ENCODE measurements around the gene C9orf43. TPM values are rescaled to one million over a fixed set of nuclear protein-coding genes. Genes with fewer than 3 reads are reported as not detected.

The C9orf43 gene
- total RNA-seq, 1 donor from 2014 or later = 0.52 TPM

DNA sequence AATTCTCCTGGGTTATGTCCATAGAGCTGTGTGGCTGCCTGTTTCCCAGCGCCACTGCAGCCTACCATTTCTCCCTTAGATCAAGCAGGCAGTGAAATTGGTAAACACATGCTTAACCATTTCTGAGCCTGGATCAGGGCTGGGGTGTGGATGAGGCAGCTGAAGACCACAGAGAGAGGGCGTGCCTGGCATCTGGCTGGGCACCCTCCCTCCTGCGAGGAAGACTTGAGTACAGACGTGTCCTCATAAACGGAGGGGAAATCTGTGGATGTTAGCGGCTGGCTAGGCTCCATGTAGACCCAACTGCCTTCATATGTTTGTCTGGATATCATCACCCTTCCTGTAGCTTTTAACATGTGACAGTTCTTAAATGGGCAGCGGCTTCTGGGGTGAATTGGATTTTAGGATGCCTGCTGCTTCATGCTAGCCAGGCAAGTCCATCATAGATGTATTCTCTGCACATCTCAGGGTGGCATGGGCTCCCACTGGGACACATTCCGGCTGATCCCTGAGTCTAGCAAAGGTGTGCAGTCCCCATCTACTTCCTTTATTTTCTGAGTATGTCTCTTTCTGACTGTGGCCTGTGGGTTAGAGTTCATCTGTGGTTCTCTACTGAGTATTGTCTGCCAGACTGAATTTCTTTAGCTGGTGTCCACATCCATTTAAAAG lies 63.9 kb downstream of the C9orf43 start:
- peaks cover 0 to 18% (median 10%) of the 10 kb centered on the region in 3 donors for H3K4me1 ChIP-seq (ENCODE audit: control insufficient read depth in 3 of 3, insufficient read depth in 3 of 3, low read length in 3 of 3)
- H3K36me3 ChIP-seq (ENCODE audit: control insufficient read depth in 3 of 3, insufficient read depth in 3 of 3, low read length in 3 of 3) = no peaks in the 10 kb centered on the region
- no peak overlapping the region for H3K4me3 ChIP-seq (ENCODE audit: low read length in 3 of 3)
- H3K27ac ChIP-seq (ENCODE audit: low read depth, low read length) = no peak overlapping the region
- no peaks in the 10 kb centered on the region for H3K9me3 ChIP-seq (ENCODE audit: control insufficient read depth in 3 of 3, low read length in 3 of 3)
- no peaks in the 10 kb centered on the region for H3K27me3 ChIP-seq (ENCODE audit: control insufficient read depth in 3 of 3, insufficient read depth in 3 of 3, low read length in 3 of 3)
- peak overlapping the region in 1 of 3 donors; percentile 40 for H3K9ac ChIP-seq (ENCODE audit: low read depth in 1 of 3, low read length in 3 of 3)

GRCh38 chr9:113475031-113475430 lies 64.5 kb downstream of the C9orf43 start:
- no peaks in the 10 kb centered on the region for H3K27me3 ChIP-seq (ENCODE audit: control insufficient read depth in 3 of 3, insufficient read depth in 3 of 3, low read length in 3 of 3)
- H3K9me3 ChIP-seq (ENCODE audit: control insufficient read depth in 3 of 3, low read length in 3 of 3) = no peaks in the 10 kb centered on the region
- H3K36me3 ChIP-seq (ENCODE audit: control insufficient read depth in 3 of 3, insufficient read depth in 3 of 3, low read length in 3 of 3) = no peaks in the 10 kb centered on the region
- H3K27ac ChIP-seq (ENCODE audit: low read depth, low read length) = no peak overlapping the region
- H3K9ac ChIP-seq (ENCODE audit: low read depth in 1 of 3, low read length in 3 of 3) = no peak overlapping the region
- H3K4me1 ChIP-seq (ENCODE audit: control insufficient read depth in 3 of 3, insufficient read depth in 3 of 3, low read length in 3 of 3) = peaks cover 0 to 18% (median 10%) of the 10 kb centered on the region in 3 donors
- H3K4me3 ChIP-seq (ENCODE audit: low read length in 3 of 3) = no peak overlapping the region

DNA sequence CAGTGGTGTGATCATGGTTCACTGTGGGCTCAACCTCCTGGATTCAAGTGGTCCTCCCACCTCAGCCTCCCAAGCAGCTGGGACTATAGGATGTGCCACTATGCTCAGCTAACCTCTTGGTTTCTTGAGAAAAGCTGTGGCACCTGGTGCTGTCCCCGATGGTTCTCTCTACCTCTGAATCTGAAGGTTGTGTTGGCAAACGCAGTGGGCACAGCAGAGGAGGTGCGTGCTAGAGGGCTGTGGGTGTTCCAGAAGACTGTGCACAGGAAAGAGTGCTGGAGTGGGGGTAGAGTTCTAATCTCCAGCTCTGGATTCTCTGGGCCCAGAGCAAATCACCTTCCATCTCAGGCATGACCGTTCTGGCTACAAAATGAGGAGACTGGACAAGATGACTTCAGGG lies 65.4 kb downstream of the C9orf43 start:
- no peaks in the 10 kb centered on the region for H3K9me3 ChIP-seq (ENCODE audit: control insufficient read depth in 3 of 3, low read length in 3 of 3)
- no peak overlapping the region for H3K27ac ChIP-seq (ENCODE audit: low read depth, low read length)
- no peaks in the 10 kb centered on the region for H3K36me3 ChIP-seq (ENCODE audit: control insufficient read depth in 3 of 3, insufficient read depth in 3 of 3, low read length in 3 of 3)
- H3K9ac ChIP-seq (ENCODE audit: low read depth in 1 of 3, low read length in 3 of 3) = no peak overlapping the region
- H3K4me3 ChIP-seq (ENCODE audit: low read length in 3 of 3) = no peak overlapping the region
- peaks cover 0 to 18% (median 10%) of the 10 kb centered on the region in 3 donors for H3K4me1 ChIP-seq (ENCODE audit: control insufficient read depth in 3 of 3, insufficient read depth in 3 of 3, low read length in 3 of 3)
- no peaks in the 10 kb centered on the region for H3K27me3 ChIP-seq (ENCODE audit: control insufficient read depth in 3 of 3, insufficient read depth in 3 of 3, low read length in 3 of 3)

- Histone ChIP-seq H3K9ac (ENCODE audit: low read depth in 1 of 3, low read length in 3 of 3) (no peak overlapping the region), H3K9me3 (ENCODE audit: control insufficient read depth in 3 of 3, low read length in 3 of 3) (no peaks in the 10 kb centered on the region), H3K27ac (ENCODE audit: low read depth, low read length) (no peak overlapping the region), H3K4me3 (ENCODE audit: low read length in 3 of 3) (no peak overlapping the region), H3K4me1 (ENCODE audit: control insufficient read depth in 3 of 3, insufficient read depth in 3 of 3, low read length in 3 of 3) (peaks cover 0 to 21% (median 10%) of the 10 kb centered on the region in 3 donors), H3K36me3 (ENCODE audit: control insufficient read depth in 3 of 3, insufficient read depth in 3 of 3, low read length in 3 of 3) (no peaks in the 10 kb centered on the region), H3K27me3 (ENCODE audit: control insufficient read depth in 3 of 3, insufficient read depth in 3 of 3, low read length in 3 of 3) (no peaks in the 10 kb centered on the region)
Measured at GRCh38 chr9:113476511-113476916, 66.0 kb downstream of the C9orf43 start.

DNA sequence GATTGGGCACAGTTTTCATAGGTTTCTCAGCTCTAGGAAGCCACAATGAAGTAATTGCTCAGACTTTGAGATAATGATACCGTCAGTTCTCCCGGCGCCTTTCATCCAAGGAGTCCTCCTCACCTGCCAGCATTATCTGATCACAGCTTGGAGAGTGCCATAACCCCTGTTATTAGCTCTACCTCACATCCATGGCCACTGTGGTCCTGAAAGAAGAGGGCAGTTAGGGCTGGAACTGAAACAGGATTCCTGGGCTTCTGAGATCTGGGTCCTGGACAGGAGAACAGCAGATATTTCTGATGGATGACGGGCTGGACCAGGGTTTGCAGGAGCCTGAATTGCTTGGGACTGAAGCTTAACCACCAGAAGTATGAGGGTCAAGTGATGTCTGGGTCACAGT lies 66.5 kb downstream of the C9orf43 start:
- Histone ChIP-seq H3K4me1 (ENCODE audit: control insufficient read depth in 3 of 3, insufficient read depth in 3 of 3, low read length in 3 of 3) (peaks cover 0 to 21% (median 10%) of the 10 kb centered on the region in 3 donors), H3K4me3 (ENCODE audit: low read length in 3 of 3) (no peak overlapping the region), H3K9ac (ENCODE audit: low read depth in 1 of 3, low read length in 3 of 3) (no peak overlapping the region), H3K9me3 (ENCODE audit: control insufficient read depth in 3 of 3, low read length in 3 of 3) (no peaks in the 10 kb centered on the region), H3K27me3 (ENCODE audit: control insufficient read depth in 3 of 3, insufficient read depth in 3 of 3, low read length in 3 of 3) (no peaks in the 10 kb centered on the region), H3K27ac (ENCODE audit: low read depth, low read length) (no peak overlapping the region), H3K36me3 (ENCODE audit: control insufficient read depth in 3 of 3, insufficient read depth in 3 of 3, low read length in 3 of 3) (no peaks in the 10 kb centered on the region)

GRCh38 chr9:113477661-113478060 lies 67.1 kb downstream of the C9orf43 start:
- H3K4me3 ChIP-seq (ENCODE audit: low read length in 3 of 3) = no peak overlapping the region
- no peak overlapping the region for H3K9ac ChIP-seq (ENCODE audit: low read depth in 1 of 3, low read length in 3 of 3)
- no peaks in the 10 kb centered on the region for H3K27me3 ChIP-seq (ENCODE audit: control insufficient read depth in 3 of 3, insufficient read depth in 3 of 3, low read length in 3 of 3)
- no peak overlapping the region for H3K27ac ChIP-seq (ENCODE audit: low read depth, low read length)
- H3K9me3 ChIP-seq (ENCODE audit: control insufficient read depth in 3 of 3, low read length in 3 of 3) = no peaks in the 10 kb centered on the region
- no peaks in the 10 kb centered on the region for H3K36me3 ChIP-seq (ENCODE audit: control insufficient read depth in 3 of 3, insufficient read depth in 3 of 3, low read length in 3 of 3)
- H3K4me1 ChIP-seq (ENCODE audit: control insufficient read depth in 3 of 3, insufficient read depth in 3 of 3, low read length in 3 of 3) = peaks cover 0 to 21% (median 10%) of the 10 kb centered on the region in 3 donors

DNA sequence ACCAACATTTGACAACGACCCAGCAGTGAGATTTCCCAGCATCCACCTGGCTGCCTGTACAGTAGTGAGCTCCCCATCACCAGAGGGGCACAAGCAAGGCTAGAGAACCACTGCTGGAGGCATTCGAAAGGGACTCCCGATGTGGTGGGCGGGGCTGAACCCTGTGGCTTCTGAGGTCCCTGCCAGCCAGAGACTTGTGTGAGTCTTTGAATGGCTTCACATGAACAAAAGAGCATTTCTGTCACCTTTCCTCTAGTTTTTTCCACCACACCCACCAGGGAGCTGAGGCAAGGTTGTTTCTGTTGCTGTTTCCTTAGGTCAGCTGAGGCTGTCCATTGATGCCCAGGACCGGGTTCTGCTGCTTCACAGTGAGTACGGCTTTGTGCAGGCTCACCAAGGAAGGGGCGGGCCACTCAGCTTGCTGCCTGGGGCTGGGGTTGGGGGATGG lies 68.7 kb downstream of the C9orf43 start:
- H3K4me3 ChIP-seq (ENCODE audit: low read length in 3 of 3) = no peak overlapping the region

More for the DNA sequence above, 68.7 kb downstream of the C9orf43 start:
- Histone ChIP-seq H3K9me3 (ENCODE audit: control insufficient read depth in 3 of 3, low read length in 3 of 3) (no peaks in the 10 kb centered on the region), H3K36me3 (ENCODE audit: control insufficient read depth in 3 of 3, insufficient read depth in 3 of 3, low read length in 3 of 3) (no peaks in the 10 kb centered on the region), H3K27ac (ENCODE audit: low read depth, low read length) (no peak overlapping the region), H3K4me1 (ENCODE audit: control insufficient read depth in 3 of 3, insufficient read depth in 3 of 3, low read length in 3 of 3) (peaks cover 0 to 26% (median 18%) of the 10 kb centered on the region in 3 donors), H3K27me3 (ENCODE audit: control insufficient read depth in 3 of 3, insufficient read depth in 3 of 3, low read length in 3 of 3) (no peaks in the 10 kb centered on the region), H3K9ac (ENCODE audit: low read depth in 1 of 3, low read length in 3 of 3) (no peak overlapping the region)

Other genes with a start within 250 kb of the C9orf43 start
- gene FKBP15, start 189.5 kb upstream of the C9orf43 start, total RNA-seq = 11.5 TPM
- gene SLC31A1, start 189.2 kb upstream of the C9orf43 start, total RNA-seq = 9.9 TPM
- 28.2 TPM for gene CDC26, start 135.2 kb upstream of the C9orf43 start, total RNA-seq
- 19.3 TPM for gene PRPF4, start 135.1 kb upstream of the C9orf43 start, total RNA-seq
- not detected for gene RNF183, start 107.4 kb upstream of the C9orf43 start, total RNA-seq
- 2.1 TPM for gene WDR31, start 70.5 kb upstream of the C9orf43 start, total RNA-seq
- gene BSPRY, start 61.2 kb upstream of the C9orf43 start, total RNA-seq = 1.0 TPM
- 3.7 TPM for gene HDHD3, start 33.8 kb upstream of the C9orf43 start, total RNA-seq
- 8.4 TPM for gene ALAD, start 9.5 kb upstream of the C9orf43 start, total RNA-seq
- gene POLE3, start 72 bp upstream of the C9orf43 start, total RNA-seq = 32.4 TPM
- gene RGS3, start 53.0 kb downstream of the C9orf43 start, total RNA-seq = 48.0 TPM

Data from skeletal muscle tissue (tissue), 4 donors.